GM12874 (cell line): ENCODE data around the gene ITGB1BP1.

Experiments
- CTCF ChIP-seq: IDR thresholded peaks from 2 replicates; pipeline ENCODE4 v1.5.1; 2011; ENCODE audit warnings: low read depth, mild to moderate bottlenecking, control low read depth, low read length, moderate library complexity; ENCODE audit not compliant: insufficient read depth

ITGB1BP1 gene

GRCh38 chr2:9360701-9361100, 62.6 kb downstream of the ITGB1BP1 start:
- TF ChIP-seq CTCF, result no peak

DNA sequence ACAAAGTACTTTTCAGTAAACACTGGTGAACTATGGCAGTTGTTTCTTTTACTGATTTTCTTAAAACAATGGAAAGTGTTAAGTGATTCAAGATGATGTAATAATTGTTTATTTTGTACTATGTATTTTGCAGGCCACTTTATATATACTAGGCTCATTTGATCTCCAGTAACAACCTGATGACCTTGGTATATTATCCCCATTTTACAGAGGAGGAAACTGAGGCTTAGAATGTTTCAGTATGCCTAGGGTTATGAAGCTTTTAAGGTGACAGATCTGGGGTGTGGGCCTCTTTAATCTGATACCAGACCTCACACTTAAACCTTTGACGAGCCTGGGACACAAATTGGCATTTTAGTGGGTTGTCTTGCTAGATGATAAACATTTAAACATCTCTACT, 63.2 kb downstream of the ITGB1BP1 start:
- TF ChIP-seq CTCF, result no peak

DNA sequence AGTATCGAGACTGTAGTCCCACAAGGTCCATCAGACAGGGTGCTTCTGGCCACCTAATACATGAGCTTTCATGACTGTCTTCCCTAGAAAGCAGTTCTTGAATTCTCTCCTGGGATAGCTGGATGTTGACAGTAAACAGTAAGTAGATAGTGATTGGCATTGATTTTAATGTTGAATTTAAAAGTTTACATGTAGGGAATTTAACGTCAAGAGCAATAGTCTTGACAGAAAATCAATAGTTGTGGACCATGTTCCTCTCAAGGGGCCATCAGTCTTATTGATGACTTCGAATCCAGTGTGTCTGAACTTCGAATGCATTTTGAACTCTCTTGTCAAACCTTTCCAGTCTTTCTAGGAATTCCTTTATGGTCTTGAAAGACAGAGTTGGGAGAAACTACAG, 63.9 kb downstream of the ITGB1BP1 start:
- TF ChIP-seq CTCF, result no peak

- no peak for TF ChIP-seq CTCF
Observed at GRCh38 chr2:9358846-9359245, 64.5 kb downstream of the ITGB1BP1 start.

- no peak for TF ChIP-seq CTCF
Observed at GRCh38 chr2:9356261-9356660, 67.1 kb downstream of the ITGB1BP1 start.

DNA sequence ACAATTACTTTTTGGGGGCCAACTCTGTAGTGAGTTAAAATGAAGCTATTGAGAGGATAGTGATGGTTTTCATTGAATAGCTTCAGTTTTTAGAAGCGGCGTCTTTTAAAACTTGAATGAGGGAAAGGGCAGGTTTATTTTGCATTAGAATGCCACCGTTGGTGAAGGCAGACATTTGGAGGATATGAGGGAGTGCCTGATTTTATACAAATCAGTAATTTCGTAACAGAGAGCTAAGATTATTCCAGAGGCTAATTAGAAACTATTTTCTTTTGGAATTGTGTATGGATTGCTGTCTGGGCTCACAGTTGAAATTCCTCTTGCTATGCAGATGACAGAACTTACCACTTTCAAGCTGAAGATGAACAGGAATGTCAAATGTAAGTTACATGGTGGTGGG, 67.6 kb downstream of the ITGB1BP1 start:
- no peak for TF ChIP-seq CTCF

GRCh38 chr2:9355270-9355669, 68.1 kb downstream of the ITGB1BP1 start:
- TF ChIP-seq CTCF, result no peak

- TF ChIP-seq CTCF, result no peak
Observed at GRCh38 chr2:9354318-9354717, 69.0 kb downstream of the ITGB1BP1 start.
